ENCODE data around the gene CCDC137.

DNA sequence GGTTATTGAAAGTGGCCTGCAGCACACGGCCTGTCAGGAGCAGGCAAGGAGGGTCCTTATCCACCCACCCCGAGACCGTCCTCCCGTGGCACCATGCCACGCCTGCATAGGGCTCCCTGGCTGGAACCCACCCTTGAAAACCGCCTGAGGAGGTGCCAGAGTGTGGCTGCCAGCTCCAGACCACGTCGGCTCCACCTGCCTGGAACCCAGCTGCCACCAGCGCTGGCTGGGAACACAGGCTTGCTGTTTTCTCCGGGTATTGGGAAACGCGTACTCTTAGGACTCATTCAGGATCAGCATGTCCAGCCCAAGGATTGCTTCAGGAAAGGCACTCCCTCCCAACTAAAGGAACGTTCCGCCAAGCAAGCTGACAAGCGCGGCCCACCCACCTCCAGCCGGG, 10.4 kb downstream of the CCDC137 start:
- TF ChIP-seq, protein P1, sequence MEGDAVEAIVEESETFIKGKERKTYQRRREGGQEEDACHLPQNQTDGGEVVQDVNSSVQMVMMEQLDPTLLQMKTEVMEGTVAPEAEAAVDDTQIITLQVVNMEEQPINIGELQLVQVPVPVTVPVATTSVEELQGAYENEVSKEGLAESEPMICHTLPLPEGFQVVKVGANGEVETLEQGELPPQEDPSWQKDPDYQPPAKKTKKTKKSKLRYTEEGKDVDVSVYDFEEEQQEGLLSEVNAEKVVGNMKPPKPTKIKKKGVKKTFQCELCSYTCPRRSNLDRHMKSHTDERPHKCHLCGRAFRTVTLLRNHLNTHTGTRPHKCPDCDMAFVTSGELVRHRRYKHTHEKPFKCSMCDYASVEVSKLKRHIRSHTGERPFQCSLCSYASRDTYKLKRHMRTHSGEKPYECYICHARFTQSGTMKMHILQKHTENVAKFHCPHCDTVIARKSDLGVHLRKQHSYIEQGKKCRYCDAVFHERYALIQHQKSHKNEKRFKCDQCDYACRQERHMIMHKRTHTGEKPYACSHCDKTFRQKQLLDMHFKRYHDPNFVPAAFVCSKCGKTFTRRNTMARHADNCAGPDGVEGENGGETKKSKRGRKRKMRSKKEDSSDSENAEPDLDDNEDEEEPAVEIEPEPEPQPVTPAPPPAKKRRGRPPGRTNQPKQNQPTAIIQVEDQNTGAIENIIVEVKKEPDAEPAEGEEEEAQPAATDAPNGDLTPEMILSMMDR (conservative IDR thresholded peaks at IDR 0.05; ENCODE audit: low read length), result no peak
- no peak for TF ChIP-seq EZH2phosphoT487 (IDR thresholded peaks at IDR 0.05; ENCODE audit: borderline replicate concordance, low read depth, low read length)

Data from OCI-LY7 (cell line).